Coronary artery (tissue), 2 donors: ENCODE results near the gene ACYP2.

Experiments
- DNase-seq: peaks from one replicate; pipeline ENCODE4 v3.0.0-alpha.2; 2017; ENCODE audit warnings: low spot score
- H3K27ac ChIP-seq, 2 donors: fragments of 200-600 bp; sonication (generic); one replicate each; pipeline ENCODE4 v1.5.1; 2016 to 2019
- H3K4me3 ChIP-seq: fragments of 200-600 bp; sonication (generic); 2 replicates; pipeline ENCODE4 v1.5.1; 2016; ENCODE audit warnings: mild to moderate bottlenecking, moderate library complexity
- TF ChIP-seq, protein P1 (sequence below): fragments of 200-600 bp; sonication (generic); IDR thresholded peaks from one replicate; pipeline ENCODE4 v1.5.1; 2019; ENCODE audit warnings: antibody characterized with exemption

ACYP2 gene

DNA sequence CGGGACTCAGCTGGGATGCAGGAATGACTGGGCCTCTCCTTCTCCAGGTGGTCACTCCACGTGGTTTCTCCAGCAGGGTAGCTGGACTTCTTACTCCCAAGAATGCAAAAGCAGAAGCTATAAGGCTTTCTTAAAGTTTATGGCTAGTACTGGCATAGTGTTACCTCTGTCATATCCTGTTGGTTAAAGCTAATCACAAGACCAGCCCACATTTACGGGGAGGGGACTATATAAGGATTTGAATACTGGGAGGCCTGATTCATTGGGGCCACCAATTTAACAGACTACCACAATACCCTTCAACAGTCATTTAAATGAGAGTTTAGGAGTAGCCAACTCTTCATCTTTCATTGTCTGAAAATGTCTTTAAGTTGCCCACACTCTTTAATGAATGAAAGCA is 235.0 kb downstream of the ACYP2 start:
- Histone ChIP-seq H3K4me3 (no peak overlapping the region), H3K27ac (no peak overlapping the region)
- TF ChIP-seq, protein P1, sequence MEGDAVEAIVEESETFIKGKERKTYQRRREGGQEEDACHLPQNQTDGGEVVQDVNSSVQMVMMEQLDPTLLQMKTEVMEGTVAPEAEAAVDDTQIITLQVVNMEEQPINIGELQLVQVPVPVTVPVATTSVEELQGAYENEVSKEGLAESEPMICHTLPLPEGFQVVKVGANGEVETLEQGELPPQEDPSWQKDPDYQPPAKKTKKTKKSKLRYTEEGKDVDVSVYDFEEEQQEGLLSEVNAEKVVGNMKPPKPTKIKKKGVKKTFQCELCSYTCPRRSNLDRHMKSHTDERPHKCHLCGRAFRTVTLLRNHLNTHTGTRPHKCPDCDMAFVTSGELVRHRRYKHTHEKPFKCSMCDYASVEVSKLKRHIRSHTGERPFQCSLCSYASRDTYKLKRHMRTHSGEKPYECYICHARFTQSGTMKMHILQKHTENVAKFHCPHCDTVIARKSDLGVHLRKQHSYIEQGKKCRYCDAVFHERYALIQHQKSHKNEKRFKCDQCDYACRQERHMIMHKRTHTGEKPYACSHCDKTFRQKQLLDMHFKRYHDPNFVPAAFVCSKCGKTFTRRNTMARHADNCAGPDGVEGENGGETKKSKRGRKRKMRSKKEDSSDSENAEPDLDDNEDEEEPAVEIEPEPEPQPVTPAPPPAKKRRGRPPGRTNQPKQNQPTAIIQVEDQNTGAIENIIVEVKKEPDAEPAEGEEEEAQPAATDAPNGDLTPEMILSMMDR = no peak
- no peak for DNase-seq

DNA sequence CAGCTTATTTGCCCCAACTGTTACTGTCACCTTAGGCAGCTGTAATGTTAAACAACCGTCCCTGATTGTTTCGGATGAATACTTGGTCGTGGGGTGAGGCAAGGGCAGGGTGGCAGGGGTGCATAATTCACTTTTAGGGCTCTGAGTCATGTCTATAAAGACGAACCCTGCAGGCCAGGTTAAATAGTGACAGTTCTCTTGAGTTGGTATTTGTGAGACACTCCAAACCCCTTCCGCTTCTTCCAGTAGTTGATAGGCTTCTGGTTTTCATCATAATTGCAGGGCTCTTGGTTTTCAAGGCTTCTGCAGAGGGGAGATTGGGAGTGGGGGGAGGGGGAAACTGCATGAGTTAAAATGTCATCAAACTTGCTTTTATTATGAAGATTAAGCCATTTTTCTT is 237.8 kb downstream of the ACYP2 start:
- no peak for DNase-seq
- Histone ChIP-seq H3K27ac (no peak overlapping the region), H3K4me3 (no peak overlapping the region)
- TF ChIP-seq, protein P1 = no peak
